GM12878 (cell line): Measurements from ENCODE around the gene EOLA1. TPM values are rescaled to one million over a fixed set of nuclear protein-coding genes. Genes with fewer than 3 reads are reported as not detected.

Source experiments
- ATAC-seq: fragments of 200-7000 bp; cut with Tn5 transposase; 3 replicates; pipeline ENCODE4 v1.9.1; 2020; ENCODE audit warnings: mild to moderate bottlenecking, moderate library complexity
- BruUV-seq: library from RNA; stranded (reverse); fragments of 400-500 nt; replicated peaks from 2 replicates; lab custom pipeline; 2021; lab: Mats Ljungman, UMichigan
- CTCF ChIA-PET: fragments of 300-600 bp; sonication (Branson Sonifier 250); formaldehyde crosslinking; extraction: SDS; loops from one replicate; lab custom pipeline; 2021; ENCODE audit warnings: inconsistent platforms; lab: Yijun Ruan, JAX
- POLR2A ChIA-PET: fragments of 350-600 bp; formaldehyde crosslinking; extraction: SDS; loops from one replicate; lab custom pipeline; 2021; ENCODE audit warnings: inconsistent platforms; lab: Charles Lee
- RAD21 ChIA-PET: fragments of 300-600 bp; sonication (Branson Sonifier 250); formaldehyde crosslinking; loops from one replicate; lab custom pipeline; 2023; ENCODE audit warnings: antibody characterized with exemption; ENCODE audit not compliant: unreplicated experiment; lab: Charles Lee
- SMC1A ChIA-PET: fragments of 300-600 bp; sonication (Branson Sonifier 250); formaldehyde crosslinking; loops from one replicate; lab custom pipeline; 2023; ENCODE audit not compliant: unreplicated experiment, uncharacterized antibody; lab: Charles Lee
- DNase-seq: peaks from one replicate; pipeline ENCODE4 v3.0.0-alpha.2; 2011; ENCODE audit warnings: low read depth, low spot score
- FAIRE-seq: peaks from 3 replicates; lab custom pipeline; 2011; peaks lifted over from hg19 to GRCh38; lab: Jason Lieb, UNC
- H2AFZ ChIP-seq: 2 replicates; pipeline ENCODE4 v1.6.0; 2011; ENCODE audit warnings: low read depth, low read length, control low read depth; ENCODE audit not compliant: control insufficient read depth
- H3K27ac ChIP-seq: 2 replicates; pipeline ENCODE4 v1.5.1; 2011; ENCODE audit warnings: control low read depth; ENCODE audit not compliant: control insufficient read depth, insufficient read depth
- H3K27me3 ChIP-seq, 2 experiments: replicated peaks in 1 of 2; 2 replicates each; pipeline versions ENCODE4 v1.6.0 to v1.6.1; 2011; ENCODE audit warnings: low read length in 1 of 2; ENCODE audit not compliant: control insufficient read depth in 2 of 2, insufficient read depth in 2 of 2
- H3K36me3 ChIP-seq, 2 experiments: 2 replicates each; pipeline ENCODE4 v1.5.1; 2011; ENCODE audit warnings: low read length in 1 of 2; ENCODE audit not compliant: control insufficient read depth in 2 of 2, insufficient read depth in 2 of 2
- H3K4me1 ChIP-seq: 2 replicates; pipeline ENCODE4 v1.6.1; 2011; ENCODE audit warnings: mild to moderate bottlenecking, low read length, moderate library complexity, mixed read lengths; ENCODE audit not compliant: control insufficient read depth, insufficient read depth
- H3K4me2 ChIP-seq: 2 replicates; pipeline ENCODE4 v1.6.0; 2011; ENCODE audit warnings: control low read depth; ENCODE audit not compliant: control insufficient read depth, insufficient read depth
- H3K4me3 ChIP-seq: fragments of 200-600 bp; sonication (generic); 2 replicates; pipeline ENCODE4 v1.5.1; 2016
- H3K79me2 ChIP-seq: 2 replicates; pipeline ENCODE4 v1.6.0; 2011; ENCODE audit warnings: low read length; ENCODE audit not compliant: control insufficient read depth, insufficient read depth
- H3K9ac ChIP-seq: 2 replicates; pipeline ENCODE4 v1.8.0; 2011; ENCODE audit warnings: low read length, control low read depth, mixed read lengths; ENCODE audit not compliant: control insufficient read depth, insufficient read depth
- H3K9me3 ChIP-seq: replicated peaks from 3 replicates; pipeline ENCODE4 v1.5.1; 2011; ENCODE audit warnings: mild to moderate bottlenecking, low read length; ENCODE audit not compliant: control insufficient read depth, insufficient read depth
- H4K20me1 ChIP-seq: 2 replicates; pipeline ENCODE4 v1.6.0; 2011; ENCODE audit not compliant: control insufficient read depth, insufficient read depth
- ATF7 ChIP-seq: fragments of 450-650 bp; IDR thresholded peaks from 2 replicates; pipeline ENCODE4 v1.6.1; 2016; ENCODE audit warnings: low read depth, mild to moderate bottlenecking
- BCL3 ChIP-seq: IDR thresholded peaks from 2 replicates; pipeline ENCODE4 v1.6.1; 2011; ENCODE audit warnings: borderline replicate concordance, low read depth, mild to moderate bottlenecking, moderate library complexity, low read length; ENCODE audit not compliant: insufficient read depth, poor library complexity, severe bottlenecking
- HCFC1 ChIP-seq: fragments of 150-350 bp; IDR thresholded peaks from 2 replicates; pipeline ENCODE4 v1.6.1; 2014; ENCODE audit warnings: low read length
- NFIC ChIP-seq: IDR thresholded peaks from 2 replicates; pipeline ENCODE4 v1.6.1; 2012; ENCODE audit warnings: low read depth, mild to moderate bottlenecking, inconsistent platforms, low read length, moderate library complexity
- PBX3 ChIP-seq: IDR thresholded peaks from 2 replicates; pipeline ENCODE4 v1.6.1; 2011; ENCODE audit warnings: mild to moderate bottlenecking, low read depth, low read length, moderate library complexity; ENCODE audit not compliant: insufficient replicate concordance
- RAD21 ChIP-seq: IDR thresholded peaks from 2 replicates; pipeline ENCODE4 v1.6.1; 2011; ENCODE audit warnings: mild to moderate bottlenecking, low read depth, low read length, moderate library complexity; ENCODE audit not compliant: insufficient read depth
- TARDBP ChIP-seq: IDR thresholded peaks from 2 replicates; pipeline ENCODE4 v1.6.1; 2016; ENCODE audit warnings: borderline replicate concordance
- TBL1XR1 ChIP-seq: IDR thresholded peaks from 2 replicates; pipeline ENCODE4 v1.6.1; 2012; ENCODE audit warnings: low read depth, low read length, improper control_type of control experiment
- WGBS: methylation state at CpG from one replicate; pipeline ENCODE4 v1.1.6; 2016; ENCODE audit warnings: low lambda C conversion rate; ENCODE audit not compliant: insufficient replicate concordance, insufficient coverage; ENCODE audit errors: missing lambda C conversion rate; 5-methylcytosine and 5-hydroxymethylcytosine counted together
- in situ Hi-C: fragments of 300-500 bp; cut with MboI; formaldehyde crosslinking; loops from 9 replicates; pipeline ENCODE4 v1.14.3; 2018; ENCODE audit warnings: mixed read lengths
- intact Hi-C: fragments of 100-400 bp; cut with micrococcal nuclease; formaldehyde crosslinking; loops from one replicate; pipeline ENCODE4 v1.14.2; 2022; ENCODE audit not compliant: unreplicated experiment
- polyA plus RNA-seq, 11 experiments: library from polyadenylated mRNA; depleted of rRNA in 4 of 11; unstranded in 6 of 11; stranded (reverse) in 5 of 11; fragments of >200 nt; fragmentation: Nextera tagmentation in 4 of 11; fragmentation: Illumina TruSeq in 1 of 11; extraction: Ambion mirVana in 4 of 11; extraction: Trizol in 1 of 11; gene quantifications; 1 replicate in 1 of 11; 2 replicates in 10 of 11; pipeline versions ENCODE4 v1.2.1 to v1.2.3, GENCODE V29; 2011 to 2016; ENCODE audit warnings: inconsistent platforms in 2 of 11, missing spikeins in 2 of 11, low read depth in 1 of 11
- total RNA-seq, 4 experiments: library from RNA; depleted of rRNA in 3 of 4; stranded (reverse); fragments of >200 nt in 3 of 4; fragmentation: Illumina TruSeq in 1 of 4; extraction: Trizol in 1 of 4; gene quantifications; 2 replicates each; pipeline versions ENCODE4 v1.2.1 to v1.2.3, GENCODE V29; 2013 to 2021

EOLA1 gene
- total and polyA plus RNA-seq, 10 of the 15 experiments (the other 5 are each of a cell fraction or from before 2014, with no cell fraction given), result 9.2 to 42.3 (median 24.3) TPM

GRCh38 chrX:149539283-149540130 is 1.3 kb upstream of the EOLA1 start (continued):
- TF ChIP-seq BCL3, result no peak
- TF ChIP-seq ATF7, result peak; percentile 23; the same call in 1 of the 2 replicates

GRCh38 chrX:149540131-149540620 is 636 bp upstream of the EOLA1 start:
- intact Hi-C loops, result loop anchor here (1.0 to 2.0 kb wide), 2 partner anchors 35 to 91 kb away; partner anchors contain the start of genes IDS and TMEM185A
- WGBS, result 24% methylated on average over 3 of the region's 24 CpGs

More at GRCh38 chrX:149540131-149540620, 636 bp upstream of the EOLA1 start:
- BruUV-seq, result no TSS peak
- DNase-seq, result no peak
- Histone ChIP-seq H3K27ac (peak overlapping the region; percentile 77), H3K36me3 (no peaks in the 10 kb centered on the region), H2AFZ (peak overlapping the region; percentile 67), H3K4me3 (peak overlapping the region; percentile 58; the same call in 1 of the 2 replicates), H3K79me2 (peaks cover 9% of the 10 kb centered on the region), H3K9ac (peak overlapping the region; percentile 45; the same call in 1 of the 2 replicates), H3K4me1 (peaks cover 4% of the 10 kb centered on the region; the same call in 1 of the 2 replicates), H3K9me3 (no peaks in the 10 kb centered on the region), H3K27me3 (no peaks in the 10 kb centered on the region), H3K4me2 (peak overlapping the region; percentile 35; the same call in 1 of the 2 replicates), H4K20me1 (no peaks in the 10 kb centered on the region)
- ChIA-PET SMC1A (interaction anchor here (0.6 to 3.4 kb wide), 9 partner anchors 9 to 1317 kb away, joined by 3 to 16 read pairs (median 4); partner anchors contain the start of gene IDS), RAD21 (interaction anchor here (0.7 to 3.2 kb wide), 12 partner anchors 9 to 399 kb away, joined by 3 to 49 read pairs (median 8); partner anchors contain the start of genes EOLA2 and IDS), CTCF (interaction anchor here (0.7 to 2.7 kb wide), 7 partner anchors 10 to 400 kb away, joined by 3 to 29 read pairs (median 4); partner anchors contain the start of gene IDS), POLR2A (interaction anchor here (0.7 to 3.8 kb wide), 8 partner anchors 12 to 399 kb away, joined by 3 to 34 read pairs (median 8); partner anchors contain the start of genes EOLA2 and IDS)
- in situ Hi-C loops, result no loop called here
- ATAC-seq, result peak; percentile 57
- FAIRE-seq, result no peak
- TF ChIP-seq RAD21 (peak; percentile 16; the same call in 1 of the 2 replicates), NFIC (no peak), HCFC1 (no peak), TBL1XR1 (no peak), PBX3 (peak; percentile 13), TARDBP (no peak)
- TF ChIP-seq, all 136 proteins: peak for 2
